ENCODE data around the gene BRCA2. TPM values are rescaled to one million over a fixed set of nuclear protein-coding genes. Genes with fewer than 3 reads are reported as not detected.

Gene BRCA2
- total and polyA plus RNA-seq, 2 experiments from 2014 or later, result 3.7 to 5.3 TPM

GRCh38 chr13:32428581-32429432 is 113.5 kb downstream of the BRCA2 start:
- Histone ChIP-seq H3K4me3 (peak overlapping the region; percentile 70), H4K20me1 (ENCODE audit: insufficient read depth) (no peaks in the 10 kb centered on the region), H3K9me3 (ENCODE audit: low read depth) (no peaks in the 10 kb centered on the region), H3K4me2 (ENCODE audit: unreplicated experiment) (peak overlapping the region; percentile 84), H3K27ac (no peak overlapping the region), H3K4me1 (ENCODE audit: insufficient read depth) (peaks cover 4% of the 10 kb centered on the region; the same call in 1 of the 2 replicates), H3K27me3 (replicated peaks; ENCODE audit: insufficient read depth) (no peaks in the 10 kb centered on the region), H3K36me3 (ENCODE audit: low read depth) (peaks cover 20% of the 10 kb centered on the region), H3K9ac (peak overlapping the region; percentile 70), H3K79me2 (ENCODE audit: insufficient read depth) (no peaks in the 10 kb centered on the region), H2AFZ (peak overlapping the region; percentile 72), H3F3A (ENCODE audit: insufficient read depth) (peaks cover 7% of the 10 kb centered on the region), H3K9me2 (ENCODE audit: insufficient read depth) (no peaks in the 10 kb centered on the region)
- DNase-seq, result peak; percentile 22
- in situ Hi-C loops (cut with MboI), result no loop called here
- 41 to 44% methylated on average over 9 of the region's 9 CpGs for WGBS, 2 experiments (ENCODE audit: low coverage in 1 of 2, low lambda C conversion rate in 2 of 2, missing lambda C conversion rate in 2 of 2)
- TF ChIP-seq EZH2 (IDR thresholded peaks at IDR 0.05; ENCODE audit: insufficient read depth, poor library complexity, severe bottlenecking) (no peak), EZH2phosphoT487 (IDR thresholded peaks at IDR 0.05; ENCODE audit: insufficient read depth, low read depth) (no peak)

DNA sequence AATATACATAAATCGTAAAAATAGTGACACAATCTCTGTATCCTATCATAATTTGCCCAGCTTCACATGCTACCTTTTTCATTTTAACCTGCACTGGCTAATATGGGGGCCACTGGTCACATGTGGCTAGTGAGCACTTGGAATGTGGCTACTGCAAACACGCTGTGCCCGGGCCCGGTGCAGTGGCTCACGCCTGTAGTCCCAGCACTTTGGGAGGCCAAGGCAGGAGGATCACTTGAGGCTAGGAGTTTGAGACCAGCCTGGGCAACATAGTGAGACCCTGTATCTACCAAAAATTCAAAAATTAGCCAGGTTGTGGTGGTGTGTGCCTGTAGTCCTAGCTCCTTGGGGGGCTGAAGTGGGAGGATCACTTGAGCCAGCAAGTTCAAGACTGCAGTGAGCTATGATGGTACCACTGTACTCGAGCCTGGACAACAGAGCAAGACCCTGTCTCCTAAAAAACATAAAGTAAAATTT is 114.2 kb downstream of the BRCA2 start:
- no peaks in the 10 kb centered on the region for H3K27me3 ChIP-seq (replicated peaks; ENCODE audit: insufficient read depth)
- peaks cover 7% of the 10 kb centered on the region for H3F3A ChIP-seq (ENCODE audit: insufficient read depth)
- no peak overlapping the region for H2AFZ ChIP-seq
- H3K9me2 ChIP-seq (ENCODE audit: insufficient read depth), result no peaks in the 10 kb centered on the region
- H4K20me1 ChIP-seq (ENCODE audit: insufficient read depth), result no peaks in the 10 kb centered on the region
- H3K4me2 ChIP-seq (ENCODE audit: unreplicated experiment), result no peak overlapping the region
- TF ChIP-seq EZH2 (IDR thresholded peaks at IDR 0.05; ENCODE audit: insufficient read depth, poor library complexity, severe bottlenecking) (no peak), EZH2phosphoT487 (IDR thresholded peaks at IDR 0.05; ENCODE audit: insufficient read depth, low read depth) (no peak)
- in situ Hi-C loops (cut with MboI), result no loop called here
- peaks cover 4% of the 10 kb centered on the region; the same call in 1 of the 2 replicates for H3K4me1 ChIP-seq (ENCODE audit: insufficient read depth)
- DNase-seq, result no peak
- peaks cover 26% of the 10 kb centered on the region for H3K36me3 ChIP-seq (ENCODE audit: low read depth)
- 95 to 97% methylated on average over 6 of the region's 6 CpGs for WGBS, 2 experiments (ENCODE audit: low coverage in 1 of 2, low lambda C conversion rate in 2 of 2, missing lambda C conversion rate in 2 of 2)
- no peaks in the 10 kb centered on the region for H3K9me3 ChIP-seq (ENCODE audit: low read depth)
- H3K4me3 ChIP-seq, result no peak overlapping the region
- H3K27ac ChIP-seq, result no peak overlapping the region
- no peaks in the 10 kb centered on the region for H3K79me2 ChIP-seq (ENCODE audit: insufficient read depth)
- H3K9ac ChIP-seq, result no peak overlapping the region

DNA sequence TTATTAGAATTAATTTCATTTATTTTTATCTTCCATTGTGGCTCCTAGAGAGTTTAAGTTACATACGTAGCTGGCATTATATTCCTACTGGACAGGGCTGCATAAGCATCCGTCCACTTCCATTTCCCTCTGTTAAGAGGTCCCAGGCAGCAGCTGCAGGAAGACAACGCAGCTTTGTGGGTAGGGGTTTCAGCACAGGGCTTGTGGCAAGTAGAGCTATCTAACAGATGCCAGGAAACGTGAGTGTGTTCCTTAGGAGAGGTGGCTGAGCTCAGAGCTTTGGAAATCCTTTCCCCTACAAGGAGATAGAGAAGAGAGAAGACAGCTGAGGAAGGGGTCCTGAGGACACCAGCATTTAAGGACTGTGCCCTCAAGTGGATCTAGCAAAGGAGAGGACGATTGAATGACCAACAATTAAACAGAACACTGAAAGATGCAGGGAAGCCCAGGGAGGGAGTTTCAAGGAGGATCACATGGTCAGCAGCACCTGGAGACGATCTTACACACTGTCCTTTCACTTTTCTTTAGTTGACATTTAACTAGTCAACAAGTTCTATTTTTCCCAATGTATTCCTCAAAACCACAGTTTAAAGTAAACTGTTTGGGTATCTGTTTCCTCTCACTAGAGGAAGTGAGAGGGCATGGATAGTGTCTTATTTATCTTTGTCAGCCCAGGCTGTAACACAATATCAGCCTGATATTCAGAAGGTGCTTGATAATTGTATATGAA is 114.9 kb downstream of the BRCA2 start:
- in situ Hi-C loops (cut with MboI), result no loop called here
- Histone ChIP-seq H3K4me1 (ENCODE audit: insufficient read depth) (peaks cover 4% of the 10 kb centered on the region; the same call in 1 of the 2 replicates), H3K79me2 (ENCODE audit: insufficient read depth) (no peaks in the 10 kb centered on the region), H3K9ac (no peak overlapping the region), H3K9me3 (ENCODE audit: low read depth) (no peaks in the 10 kb centered on the region), H4K20me1 (ENCODE audit: insufficient read depth) (no peaks in the 10 kb centered on the region), H3K4me2 (ENCODE audit: unreplicated experiment) (no peak overlapping the region), H3K9me2 (ENCODE audit: insufficient read depth) (no peaks in the 10 kb centered on the region), H3F3A (ENCODE audit: insufficient read depth) (peaks cover 7% of the 10 kb centered on the region), H3K4me3 (no peak overlapping the region), H3K36me3 (ENCODE audit: low read depth) (peaks cover 28% of the 10 kb centered on the region), H3K27me3 (replicated peaks; ENCODE audit: insufficient read depth) (no peaks in the 10 kb centered on the region), H3K27ac (no peak overlapping the region), H2AFZ (no peak overlapping the region)
- WGBS, 2 experiments (ENCODE audit: low coverage in 1 of 2, low lambda C conversion rate in 2 of 2, missing lambda C conversion rate in 2 of 2), result 81% methylated on average over 6 of the region's 6 CpGs
- DNase-seq, result no peak
- TF ChIP-seq EZH2phosphoT487 (IDR thresholded peaks at IDR 0.05; ENCODE audit: insufficient read depth, low read depth) (no peak), EZH2 (IDR thresholded peaks at IDR 0.05; ENCODE audit: insufficient read depth, poor library complexity, severe bottlenecking) (no peak)

DNA sequence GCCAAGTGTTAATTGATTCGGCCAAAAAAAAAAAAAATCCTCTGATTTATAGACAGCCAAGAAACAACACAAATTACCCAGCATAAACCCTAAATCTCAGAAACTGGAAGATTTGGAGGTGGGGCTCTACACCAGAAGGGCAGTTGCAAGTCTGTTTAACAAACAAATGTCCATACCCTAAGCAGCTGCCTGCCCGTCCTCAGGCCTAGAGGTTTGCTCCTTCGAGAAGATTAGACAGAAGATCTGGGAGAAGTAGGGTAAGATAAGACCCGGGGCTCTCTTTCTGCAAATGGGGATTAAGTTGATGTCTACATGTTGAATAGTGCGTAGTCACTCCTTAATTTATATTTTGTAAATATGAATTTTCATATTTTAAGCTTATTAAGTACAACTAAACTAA is 116.1 kb downstream of the BRCA2 start:
- in situ Hi-C loops (cut with MboI), result no loop called here
- Histone ChIP-seq H3K4me2 (ENCODE audit: unreplicated experiment) (no peak overlapping the region), H3K4me1 (ENCODE audit: insufficient read depth) (peaks cover 4% of the 10 kb centered on the region; the same call in 1 of the 2 replicates), H3K9me3 (ENCODE audit: low read depth) (no peaks in the 10 kb centered on the region), H3K36me3 (ENCODE audit: low read depth) (peaks cover 34% of the 10 kb centered on the region), H3K4me3 (no peak overlapping the region), H2AFZ (no peak overlapping the region), H3K79me2 (ENCODE audit: insufficient read depth) (no peaks in the 10 kb centered on the region), H3K27ac (no peak overlapping the region), H3F3A (ENCODE audit: insufficient read depth) (peaks cover 7% of the 10 kb centered on the region), H3K27me3 (replicated peaks; ENCODE audit: insufficient read depth) (no peaks in the 10 kb centered on the region), H4K20me1 (ENCODE audit: insufficient read depth) (no peaks in the 10 kb centered on the region), H3K9ac (no peak overlapping the region), H3K9me2 (ENCODE audit: insufficient read depth) (no peaks in the 10 kb centered on the region)
- 94 to 97% methylated on average over 5 of the region's 5 CpGs for WGBS, 2 experiments (ENCODE audit: low coverage in 1 of 2, low lambda C conversion rate in 2 of 2, missing lambda C conversion rate in 2 of 2)
- TF ChIP-seq EZH2phosphoT487 (IDR thresholded peaks at IDR 0.05; ENCODE audit: insufficient read depth, low read depth) (no peak), EZH2 (IDR thresholded peaks at IDR 0.05; ENCODE audit: insufficient read depth, poor library complexity, severe bottlenecking) (no peak)
- no peak for DNase-seq

All from GM23248 (cell line).